Fibroblast of skin of right biceps (primary cell): ENCODE measurements around the gene SYNPO2.
A peak's percentile ranks its signal among the peaks of the same experiment; 100 is the strongest.
"Not testable (repeated sequence)": the region's sequence is repeated elsewhere in the genome, so short reads cannot be mapped to it uniquely, and the experiment has no call there.

Experiments
- DNase-seq: peaks from one replicate; pipeline ENCODE4 v3.0.0-alpha.2; 2013

Gene SYNPO2

GRCh38 chr4:118888666-118889311, at the start of gene SYNPO2:
Gene SYNPO2 (plus strand): TSS chr4:118888854. CDS start chr4:118889037, 183 bp downstream.
- DNase-seq, result peak; percentile 88

GRCh38 chr4:118839221-118839927, 49.3 kb upstream of the SYNPO2 start:
- no peak for DNase-seq

DNA sequence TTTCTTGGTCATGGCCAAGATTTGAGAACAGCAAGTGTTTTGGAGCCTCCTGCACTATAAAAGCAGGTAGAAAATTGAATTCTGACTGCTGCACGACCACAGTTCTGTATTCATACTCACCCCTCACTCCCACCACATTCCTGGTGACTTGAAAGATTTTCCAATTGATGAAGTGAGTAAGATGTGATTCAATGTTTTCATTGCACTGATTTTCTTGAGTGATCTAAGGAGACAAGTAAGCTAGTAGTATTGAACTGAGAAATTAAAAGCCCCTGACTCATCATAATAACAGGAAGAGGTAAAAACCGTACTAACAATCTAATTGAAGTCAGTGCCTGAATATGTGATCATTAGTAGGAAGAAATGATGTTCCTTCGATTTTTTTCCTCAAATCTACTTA, 46.6 kb upstream of the SYNPO2 start:
- DNase-seq, result peak; percentile 84

DNA sequence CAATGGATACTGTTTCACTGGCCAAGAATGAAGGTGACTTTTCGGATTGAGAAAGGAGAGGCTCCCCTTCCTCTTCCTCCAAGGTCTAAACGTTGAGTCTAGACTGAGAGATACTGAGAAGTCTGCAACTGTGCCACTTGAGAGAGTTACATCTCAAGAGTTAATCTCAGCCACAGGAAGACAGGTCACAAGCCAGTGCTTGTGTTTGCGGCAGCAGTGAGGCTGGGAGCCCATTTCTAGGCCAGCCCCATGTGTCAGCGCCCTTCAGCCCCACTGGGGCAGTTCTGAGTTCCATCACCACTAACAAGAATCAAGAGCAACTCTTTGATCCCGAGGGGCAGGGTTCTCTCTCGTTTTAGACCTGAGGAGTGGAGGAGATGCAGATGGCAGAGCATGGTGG, 45.4 kb upstream of the SYNPO2 start:
- DNase-seq, result no peak

- DNase-seq, result no peak
Observed at GRCh38 chr4:118845552-118846050, 43.1 kb upstream of the SYNPO2 start.

GRCh38 chr4:118846979-118847378, 41.7 kb upstream of the SYNPO2 start:
- DNase-seq, result no peak

GRCh38 chr4:118848242-118848641, 40.4 kb upstream of the SYNPO2 start:
- no peak for DNase-seq

DNA sequence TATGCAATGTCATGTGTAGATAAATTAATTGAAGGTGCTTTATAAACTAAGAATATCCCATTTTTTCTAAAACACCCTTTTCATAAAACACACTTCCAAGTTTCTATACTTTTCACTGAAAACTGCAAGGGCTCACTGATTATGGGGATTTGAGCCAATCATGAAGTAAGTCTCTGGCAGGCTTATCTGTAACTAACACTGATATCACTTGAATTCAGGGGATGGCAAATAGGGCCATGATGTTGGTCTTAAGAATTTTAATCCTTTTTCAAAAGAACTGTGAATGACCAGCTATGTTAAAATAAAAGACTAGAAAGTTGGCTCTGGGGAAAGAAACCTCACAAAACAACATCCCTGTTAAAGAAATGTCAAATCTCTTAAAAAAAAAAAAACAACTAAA, 39.8 kb upstream of the SYNPO2 start:
- no peak for DNase-seq

GRCh38 chr4:118849867-118850487, 38.7 kb upstream of the SYNPO2 start:
- DNase-seq, result no peak

- DNase-seq, result no peak
Observed at GRCh38 chr4:118850488-118851173, 38.0 kb upstream of the SYNPO2 start.

GRCh38 chr4:118857760-118858159, 30.9 kb upstream of the SYNPO2 start:
- no peak for DNase-seq

- DNase-seq, result no peak
Observed at GRCh38 chr4:118858779-118859178, 29.9 kb upstream of the SYNPO2 start.

GRCh38 chr4:118865091-118865708, 23.5 kb upstream of the SYNPO2 start:
- peak; percentile 57 for DNase-seq

DNA sequence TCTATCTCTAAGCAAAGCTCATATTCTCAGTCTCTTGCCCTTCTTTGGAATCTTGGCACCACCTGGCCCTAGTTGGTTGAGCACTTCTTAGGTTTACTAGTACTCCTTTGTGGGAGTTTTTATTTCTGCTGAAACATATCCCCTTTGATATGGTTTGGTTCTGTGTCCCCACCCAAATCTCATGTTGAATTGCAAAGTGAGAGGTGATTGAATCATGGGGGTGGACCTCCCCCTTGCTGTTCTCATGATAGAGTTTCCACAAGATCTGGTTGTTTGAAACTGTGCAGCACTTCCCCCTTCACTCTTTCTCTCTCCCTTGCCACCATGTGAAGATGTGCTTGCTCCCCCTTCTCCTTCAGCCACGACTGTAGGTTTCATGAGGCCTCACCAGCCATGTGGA, 22.2 kb upstream of the SYNPO2 start:
- no peak for DNase-seq

- DNase-seq, result peak; percentile 46
Observed at GRCh38 chr4:118867311-118868067, 21.2 kb upstream of the SYNPO2 start.

DNA sequence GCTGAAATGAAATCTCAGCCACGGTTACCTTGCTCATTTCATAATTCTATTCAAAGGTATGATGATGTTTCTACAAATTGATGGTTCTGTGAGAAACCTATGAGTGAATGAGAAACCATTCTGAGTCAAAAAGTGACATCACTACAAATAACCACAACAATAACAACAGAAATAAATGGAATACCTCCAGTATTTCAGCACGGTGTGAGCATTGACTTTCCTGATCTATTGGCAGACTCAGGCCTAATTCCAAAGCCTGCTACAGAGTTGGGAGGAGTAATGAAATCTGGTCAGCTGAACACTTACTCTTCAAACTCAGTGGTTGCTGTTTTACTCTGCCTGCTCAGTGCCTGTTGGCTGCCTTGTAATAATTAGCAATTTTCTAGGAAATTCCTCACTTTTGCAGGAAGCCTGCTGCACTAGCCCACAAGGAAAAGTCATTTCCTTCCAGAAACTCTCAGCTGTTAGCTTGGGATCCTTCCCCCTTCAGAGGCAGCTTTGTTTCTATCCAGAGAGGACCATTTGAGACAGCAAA, 18.8 kb upstream of the SYNPO2 start:
- peak; percentile 67 for DNase-seq

DNA sequence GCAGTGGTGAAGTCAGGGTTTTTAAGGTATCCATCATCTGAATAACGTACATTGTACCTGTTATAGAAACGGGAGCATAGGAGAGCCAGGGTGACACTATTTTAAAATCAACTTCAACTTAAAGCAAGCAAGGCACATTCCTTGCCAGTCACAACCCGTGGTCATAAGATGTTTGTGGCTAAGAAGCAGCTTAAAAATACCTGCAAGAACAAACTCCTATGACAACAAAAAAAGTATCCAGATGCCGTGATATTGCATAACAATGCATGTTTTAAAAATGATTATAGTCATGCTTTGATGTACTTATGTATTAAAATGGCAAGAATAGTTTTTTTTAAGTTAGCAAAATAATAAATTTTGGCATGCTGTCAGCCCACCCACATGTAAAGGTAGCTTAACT, 16.5 kb upstream of the SYNPO2 start:
- DNase-seq, result no peak

DNA sequence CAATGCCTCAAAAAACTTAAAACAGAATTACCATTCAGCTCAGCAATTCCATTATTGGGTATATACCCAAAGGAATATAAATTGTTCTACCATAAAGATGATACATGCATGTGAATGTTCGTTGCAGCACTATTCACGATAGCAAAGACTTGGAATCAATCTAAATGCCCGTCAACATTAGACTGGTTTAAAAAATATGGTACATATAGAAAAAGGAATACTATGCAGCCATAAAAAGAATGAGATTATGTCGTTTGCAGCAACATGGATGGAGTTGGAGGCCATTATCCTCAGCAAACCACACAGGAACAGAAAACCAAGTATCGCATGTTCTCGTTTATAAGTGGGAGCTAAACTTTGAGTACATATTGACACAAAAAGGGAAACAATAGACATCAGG, 10.9 kb upstream of the SYNPO2 start:
- no peak for DNase-seq

DNA sequence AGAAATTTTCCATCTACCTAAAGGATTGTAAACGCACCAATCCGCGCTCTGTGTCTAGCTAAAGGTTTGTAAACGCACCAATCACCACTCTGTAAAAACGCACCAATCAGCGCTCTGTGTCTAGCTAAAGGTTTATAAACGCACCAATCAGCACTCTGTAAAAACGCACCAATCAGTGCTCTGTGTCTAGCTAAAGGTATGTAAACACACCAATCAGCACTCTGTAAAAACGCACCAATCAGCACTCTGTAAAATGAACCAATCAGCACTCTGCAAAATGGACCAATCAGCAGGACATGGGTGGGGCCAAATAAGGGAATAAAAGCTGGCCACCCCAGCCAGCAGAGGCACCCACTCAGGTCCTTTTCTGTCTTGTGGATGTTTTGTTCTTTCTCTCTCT, 10.1 kb upstream of the SYNPO2 start:
- not testable (repeated sequence) for DNase-seq

- no peak for DNase-seq
Observed at GRCh38 chr4:118879409-118879808, 9.2 kb upstream of the SYNPO2 start.

GRCh38 chr4:118881512-118882146, 7.0 kb upstream of the SYNPO2 start:
- DNase-seq, result no peak
